Neural cell (in vitro differentiated cells): ENCODE results near the gene CCT5.

ENCODE experiments used
- EP300 ChIP-seq: fragments of 450-650 bp; conservative IDR thresholded peaks from 2 replicates; pipeline ENCODE4 v1.6.1; 2014; ENCODE audit warnings: antibody characterized with exemption, mild to moderate bottlenecking, moderate library complexity; ENCODE audit not compliant: poor library complexity, severe bottlenecking
- EZH2 ChIP-seq: fragments of 200-600, 300-800 bp; shearing (Covaris generic), sonication (generic); IDR thresholded peaks from 2 replicates; pipeline ENCODE4 v1.6.1; 2014; ENCODE audit warnings: antibody characterized with exemption, low read length, borderline replicate concordance, mild to moderate bottlenecking; ENCODE audit not compliant: insufficient read depth, poor library complexity, severe bottlenecking
- MXI1 ChIP-seq: fragments of 450-650 bp; conservative IDR thresholded peaks from 2 replicates; pipeline ENCODE4 v1.6.1; 2014; ENCODE audit warnings: antibody characterized with exemption, mild to moderate bottlenecking; ENCODE audit not compliant: poor library complexity, severe bottlenecking
- POLR2AphosphoS5 ChIP-seq: IDR thresholded peaks from 2 replicates; pipeline ENCODE4 v1.6.1; 2012
- RAD21 ChIP-seq: fragments of 450-650 bp; conservative IDR thresholded peaks from 2 replicates; pipeline ENCODE4 v1.6.1; 2014; ENCODE audit warnings: antibody characterized with exemption, mild to moderate bottlenecking, moderate library complexity
- SMC3 ChIP-seq: fragments of 450-650 bp; conservative IDR thresholded peaks from 2 replicates; pipeline ENCODE4 v1.6.1; 2014; ENCODE audit warnings: antibody characterized with exemption, mild to moderate bottlenecking, moderate library complexity; ENCODE audit not compliant: poor library complexity
- TAF1 ChIP-seq: IDR thresholded peaks from 2 replicates; pipeline ENCODE4 v1.6.1; 2012; ENCODE audit warnings: low read depth
- TF ChIP-seq, protein P1 (sequence below): fragments of 450-650 bp; IDR thresholded peaks from 2 replicates; pipeline ENCODE4 v1.5.1; 2014; ENCODE audit warnings: antibody characterized with exemption, mild to moderate bottlenecking, moderate library complexity; ENCODE audit not compliant: poor library complexity, severe bottlenecking
- TF ChIP-seq, protein P2 (sequence below): IDR thresholded peaks from 2 replicates; pipeline ENCODE4 v1.6.1; 2012; ENCODE audit warnings: borderline replicate concordance

GRCh38 chr5:10268100-10268499, 18.0 kb downstream of the CCT5 start:
- TF ChIP-seq, protein P1, sequence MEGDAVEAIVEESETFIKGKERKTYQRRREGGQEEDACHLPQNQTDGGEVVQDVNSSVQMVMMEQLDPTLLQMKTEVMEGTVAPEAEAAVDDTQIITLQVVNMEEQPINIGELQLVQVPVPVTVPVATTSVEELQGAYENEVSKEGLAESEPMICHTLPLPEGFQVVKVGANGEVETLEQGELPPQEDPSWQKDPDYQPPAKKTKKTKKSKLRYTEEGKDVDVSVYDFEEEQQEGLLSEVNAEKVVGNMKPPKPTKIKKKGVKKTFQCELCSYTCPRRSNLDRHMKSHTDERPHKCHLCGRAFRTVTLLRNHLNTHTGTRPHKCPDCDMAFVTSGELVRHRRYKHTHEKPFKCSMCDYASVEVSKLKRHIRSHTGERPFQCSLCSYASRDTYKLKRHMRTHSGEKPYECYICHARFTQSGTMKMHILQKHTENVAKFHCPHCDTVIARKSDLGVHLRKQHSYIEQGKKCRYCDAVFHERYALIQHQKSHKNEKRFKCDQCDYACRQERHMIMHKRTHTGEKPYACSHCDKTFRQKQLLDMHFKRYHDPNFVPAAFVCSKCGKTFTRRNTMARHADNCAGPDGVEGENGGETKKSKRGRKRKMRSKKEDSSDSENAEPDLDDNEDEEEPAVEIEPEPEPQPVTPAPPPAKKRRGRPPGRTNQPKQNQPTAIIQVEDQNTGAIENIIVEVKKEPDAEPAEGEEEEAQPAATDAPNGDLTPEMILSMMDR = no peak
- TF ChIP-seq EZH2 (no peak), SMC3 (no peak), MXI1 (no peak), EP300 (no peak), POLR2AphosphoS5 (no peak), RAD21 (no peak), TAF1 (no peak)
- TF ChIP-seq, protein P2, sequence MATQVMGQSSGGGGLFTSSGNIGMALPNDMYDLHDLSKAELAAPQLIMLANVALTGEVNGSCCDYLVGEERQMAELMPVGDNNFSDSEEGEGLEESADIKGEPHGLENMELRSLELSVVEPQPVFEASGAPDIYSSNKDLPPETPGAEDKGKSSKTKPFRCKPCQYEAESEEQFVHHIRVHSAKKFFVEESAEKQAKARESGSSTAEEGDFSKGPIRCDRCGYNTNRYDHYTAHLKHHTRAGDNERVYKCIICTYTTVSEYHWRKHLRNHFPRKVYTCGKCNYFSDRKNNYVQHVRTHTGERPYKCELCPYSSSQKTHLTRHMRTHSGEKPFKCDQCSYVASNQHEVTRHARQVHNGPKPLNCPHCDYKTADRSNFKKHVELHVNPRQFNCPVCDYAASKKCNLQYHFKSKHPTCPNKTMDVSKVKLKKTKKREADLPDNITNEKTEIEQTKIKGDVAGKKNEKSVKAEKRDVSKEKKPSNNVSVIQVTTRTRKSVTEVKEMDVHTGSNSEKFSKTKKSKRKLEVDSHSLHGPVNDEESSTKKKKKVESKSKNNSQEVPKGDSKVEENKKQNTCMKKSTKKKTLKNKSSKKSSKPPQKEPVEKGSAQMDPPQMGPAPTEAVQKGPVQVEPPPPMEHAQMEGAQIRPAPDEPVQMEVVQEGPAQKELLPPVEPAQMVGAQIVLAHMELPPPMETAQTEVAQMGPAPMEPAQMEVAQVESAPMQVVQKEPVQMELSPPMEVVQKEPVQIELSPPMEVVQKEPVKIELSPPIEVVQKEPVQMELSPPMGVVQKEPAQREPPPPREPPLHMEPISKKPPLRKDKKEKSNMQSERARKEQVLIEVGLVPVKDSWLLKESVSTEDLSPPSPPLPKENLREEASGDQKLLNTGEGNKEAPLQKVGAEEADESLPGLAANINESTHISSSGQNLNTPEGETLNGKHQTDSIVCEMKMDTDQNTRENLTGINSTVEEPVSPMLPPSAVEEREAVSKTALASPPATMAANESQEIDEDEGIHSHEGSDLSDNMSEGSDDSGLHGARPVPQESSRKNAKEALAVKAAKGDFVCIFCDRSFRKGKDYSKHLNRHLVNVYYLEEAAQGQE = no peak
